ENCODE results near the gene INSYN1.

The INSYN1 gene

DNA sequence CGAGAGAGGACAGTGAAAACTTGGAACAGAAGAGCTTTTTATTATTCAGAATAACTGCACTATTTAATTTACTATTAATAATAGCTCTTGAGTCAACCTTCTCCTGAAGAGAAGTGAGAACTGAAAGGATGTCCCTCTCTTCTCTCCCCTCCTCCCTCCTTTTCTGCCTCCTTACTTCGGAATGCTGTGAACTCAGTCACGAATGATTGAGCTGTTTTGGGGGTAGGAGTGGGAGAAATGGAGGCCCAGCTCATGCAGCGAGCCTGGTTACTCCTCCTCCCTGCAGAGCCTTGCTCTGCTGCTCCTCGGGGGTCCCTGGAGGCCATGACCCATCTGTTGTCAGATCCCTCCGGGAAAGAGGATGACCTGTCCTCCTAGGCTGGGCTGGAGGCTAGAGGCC is 20.3 kb upstream of the INSYN1 start:
- no peak for DNase-seq

GRCh38 chr15:73771385-73772045 is 18.4 kb upstream of the INSYN1 start:
- DNase-seq: no peak

GRCh38 chr15:73770050-73770449 is 16.9 kb upstream of the INSYN1 start:
- no peak for DNase-seq

GRCh38 chr15:73767806-73768501 is 14.8 kb upstream of the INSYN1 start:
- no peak for DNase-seq

GRCh38 chr15:73766598-73766997 is 13.4 kb upstream of the INSYN1 start:
- no peak for DNase-seq

DNA sequence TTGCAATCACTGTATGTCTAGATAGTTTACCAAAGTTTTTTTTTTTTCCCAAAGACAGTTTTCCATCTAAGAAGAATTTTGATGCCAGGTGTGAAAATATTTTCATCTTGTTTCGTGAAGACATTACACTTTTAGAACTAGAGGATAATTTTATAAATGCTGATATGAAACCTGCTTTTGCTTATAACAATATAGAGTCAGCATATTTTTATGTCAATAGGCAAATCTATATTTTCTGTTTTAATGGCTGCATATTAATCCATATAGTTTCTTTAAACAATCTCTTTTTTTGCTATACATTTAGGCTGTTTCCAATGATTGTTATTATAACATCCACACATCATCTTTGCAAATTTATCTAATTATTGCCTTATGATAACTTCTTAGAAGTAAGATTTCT is 12.6 kb upstream of the INSYN1 start:
- DNase-seq: no peak

GRCh38 chr15:73763931-73764330 is 10.8 kb upstream of the INSYN1 start:
- no peak for DNase-seq

GRCh38 chr15:73760330-73761329 is 7.5 kb upstream of the INSYN1 start:
- DNase-seq: no peak

GRCh38 chr15:73758461-73758860 is 5.3 kb upstream of the INSYN1 start:
- DNase-seq: no peak

DNA sequence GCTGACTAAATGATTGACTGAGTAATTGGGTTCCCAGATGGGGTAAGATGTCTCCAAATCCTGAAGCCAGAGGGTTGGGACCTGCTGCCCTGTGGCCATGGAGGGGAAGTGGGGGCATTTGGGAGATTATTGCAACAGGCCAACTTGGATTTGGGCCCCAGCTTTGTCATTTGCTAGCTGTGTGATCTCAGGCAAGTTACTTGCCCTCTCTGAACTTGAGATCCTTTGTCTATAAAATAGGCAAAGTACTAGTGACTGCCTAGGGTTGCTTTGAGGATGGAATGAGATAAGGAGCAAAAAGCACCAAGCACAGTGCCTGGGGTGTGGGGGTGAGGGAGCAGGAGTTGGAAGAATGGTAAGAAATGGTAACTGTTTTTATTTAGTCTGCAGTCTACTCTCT is 4.4 kb upstream of the INSYN1 start:
- DNase-seq: no peak

DNA sequence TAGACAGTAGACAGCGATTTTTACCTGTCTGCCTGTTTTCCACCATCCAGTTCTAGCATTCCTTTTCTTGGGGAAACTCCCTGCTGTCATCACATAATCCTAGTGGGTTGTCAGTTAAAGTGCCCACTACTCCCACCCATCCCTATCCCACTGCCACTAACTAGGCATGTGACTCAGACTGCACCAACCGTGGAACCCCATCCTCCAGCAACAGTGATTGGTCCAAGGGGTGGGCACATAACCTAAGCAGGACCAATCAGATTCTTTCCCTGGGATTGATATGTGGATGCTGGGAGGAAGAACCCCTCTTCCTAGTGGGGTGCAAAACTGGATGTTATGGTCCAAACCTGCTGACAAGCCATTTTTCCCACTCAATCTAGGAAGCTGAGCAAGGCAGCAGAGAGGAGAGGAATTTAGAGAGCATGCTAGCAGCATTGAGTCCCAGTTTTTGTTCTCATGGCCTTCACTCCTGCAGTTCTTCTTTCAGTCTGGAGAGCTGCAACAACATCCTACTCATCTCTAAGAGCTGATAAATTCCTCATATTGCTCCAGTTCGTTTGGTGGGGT is 3.9 kb upstream of the INSYN1 start:
- DNase-seq: no peak

DNA sequence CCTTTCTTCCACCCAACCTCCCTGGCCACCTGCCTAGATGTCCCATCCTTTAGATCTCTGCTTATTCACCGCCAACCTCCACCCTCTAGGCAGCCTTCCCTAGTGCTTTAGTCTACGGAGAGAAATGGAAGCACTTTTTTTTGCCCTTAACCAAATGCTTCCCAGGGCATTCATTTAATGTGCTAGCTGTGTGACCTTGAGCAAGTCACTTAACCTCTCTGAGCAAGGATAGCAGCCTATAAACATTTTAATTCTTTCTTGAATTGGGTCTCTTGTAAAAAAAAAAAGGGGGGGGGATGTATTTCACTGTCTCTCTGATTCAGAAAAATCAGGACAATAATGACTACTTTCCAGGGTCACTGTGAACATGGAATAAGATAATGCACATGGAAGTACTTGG is 3.2 kb upstream of the INSYN1 start:
- DNase-seq: no peak

DNA sequence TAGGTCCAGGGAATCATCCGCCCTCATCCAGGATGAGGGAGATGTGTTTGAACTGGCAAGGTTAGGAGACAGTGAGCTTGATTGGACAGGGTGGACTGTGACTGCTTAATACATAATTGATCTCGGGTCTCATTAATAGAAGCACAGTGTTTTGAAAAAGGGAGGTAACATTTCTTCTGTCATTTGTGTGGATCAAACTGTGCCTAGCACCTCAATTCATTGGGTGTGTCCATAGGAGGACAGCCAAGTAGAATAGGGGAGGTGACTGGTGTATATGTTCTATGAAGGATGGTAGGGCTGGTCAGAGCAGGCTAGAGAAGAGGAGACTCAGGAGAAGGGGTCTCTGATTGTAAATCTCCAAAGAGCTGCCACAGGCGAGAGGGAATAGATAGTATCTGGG is 2.8 kb upstream of the INSYN1 start:
- no peak for DNase-seq

DNA sequence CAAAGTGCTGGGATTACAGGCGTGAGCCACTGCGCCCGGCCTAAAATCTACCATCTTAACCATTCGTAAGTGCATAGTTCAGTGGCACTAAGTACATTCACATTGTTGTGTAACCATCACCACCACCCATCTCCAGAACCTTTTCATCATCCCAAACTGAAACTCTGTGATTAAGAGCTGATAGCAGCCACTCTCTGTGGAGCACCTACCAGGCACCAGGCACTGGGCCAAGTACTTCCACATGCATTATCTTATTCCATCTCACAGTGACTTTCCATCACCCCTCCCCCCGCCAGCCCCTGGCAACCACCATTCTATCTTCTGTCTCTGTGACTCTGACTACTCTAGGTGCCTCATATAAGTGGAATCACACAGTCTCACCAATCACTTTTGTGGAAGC is 2.3 kb upstream of the INSYN1 start:
- DNase-seq: no peak

- DNase-seq: no peak
Observed at GRCh38 chr15:73754461-73754860, 1.3 kb upstream of the INSYN1 start.

DNA sequence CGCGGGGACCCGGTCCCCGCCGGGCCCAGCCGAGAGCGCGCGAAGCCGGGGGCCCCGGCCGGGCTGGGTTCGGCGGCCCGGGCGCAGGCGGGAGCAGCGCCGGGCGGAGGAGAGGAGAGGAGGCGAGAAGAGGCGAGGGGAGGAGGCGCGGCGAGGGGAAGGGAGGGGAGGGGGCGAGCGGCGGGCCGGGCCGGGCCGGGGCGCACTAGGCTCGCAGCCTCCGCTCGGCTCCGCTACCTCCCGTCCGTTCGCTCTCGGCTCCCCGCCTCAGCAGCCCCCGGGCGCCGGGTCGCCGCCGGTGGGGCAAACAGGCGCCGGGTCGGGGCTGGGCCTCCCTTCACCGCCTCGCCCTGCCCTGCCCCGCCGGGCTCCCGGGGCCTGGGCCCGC is 351 bp downstream of the INSYN1 start:
- DNase-seq: no peak

- no peak for DNase-seq
Observed at GRCh38 chr15:73751899-73752805, 999 bp downstream of the INSYN1 start.

- no peak for DNase-seq
Observed at GRCh38 chr15:73751511-73751898, 1.6 kb downstream of the INSYN1 start.

- DNase-seq: no peak
Observed at GRCh38 chr15:73750951-73751350, 2.2 kb downstream of the INSYN1 start.

DNA sequence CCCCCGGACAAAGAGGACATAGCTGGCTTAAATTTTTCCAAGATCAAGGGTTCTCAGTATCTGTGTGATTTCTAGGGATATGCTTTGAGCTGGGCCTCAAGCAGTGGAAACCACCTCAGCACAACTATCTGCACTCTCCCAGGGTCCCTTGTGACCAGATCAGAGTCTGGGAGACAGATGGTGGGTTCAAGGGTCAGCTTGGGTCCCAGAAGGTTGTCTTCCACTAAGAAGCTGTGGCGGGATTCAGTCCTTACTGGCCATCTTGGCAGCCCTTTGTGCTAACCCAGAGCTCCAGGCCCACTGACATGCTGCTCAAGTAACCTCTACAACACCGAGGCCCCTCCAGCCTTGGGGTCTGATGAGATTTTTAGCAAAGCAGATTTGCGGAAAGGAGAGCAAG is 2.7 kb downstream of the INSYN1 start:
- DNase-seq: no peak

DNA sequence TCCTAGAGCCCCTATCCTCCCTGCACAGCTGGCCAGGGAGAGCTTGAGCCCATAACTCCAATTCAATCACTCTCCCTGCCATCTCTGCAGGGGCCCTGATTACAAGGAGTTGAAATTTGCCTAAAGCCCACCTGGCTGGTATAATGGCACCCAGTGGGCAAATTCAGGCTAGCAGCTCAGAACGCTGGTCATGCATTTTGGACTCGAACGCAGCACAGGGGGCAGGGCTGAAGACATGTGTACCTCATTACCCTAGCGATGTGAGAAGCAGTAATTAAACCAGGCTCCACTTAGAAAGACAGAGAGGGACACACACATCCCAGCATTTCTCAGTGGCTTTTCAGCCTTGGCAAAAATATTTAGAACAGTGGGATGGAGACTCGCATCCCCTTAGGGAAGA is 3.2 kb downstream of the INSYN1 start:
- no peak for DNase-seq

GRCh38 chr15:73749533-73749932 is 3.6 kb downstream of the INSYN1 start:
- DNase-seq: no peak
